ENCODE results near the gene SCYGR3.

SCYGR3 gene, protein sequence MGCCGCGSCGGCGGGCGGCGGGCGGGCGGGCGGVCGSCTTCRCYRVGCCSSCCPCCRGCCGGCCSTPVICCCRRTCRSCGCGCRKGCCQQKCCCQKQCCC

DNA sequence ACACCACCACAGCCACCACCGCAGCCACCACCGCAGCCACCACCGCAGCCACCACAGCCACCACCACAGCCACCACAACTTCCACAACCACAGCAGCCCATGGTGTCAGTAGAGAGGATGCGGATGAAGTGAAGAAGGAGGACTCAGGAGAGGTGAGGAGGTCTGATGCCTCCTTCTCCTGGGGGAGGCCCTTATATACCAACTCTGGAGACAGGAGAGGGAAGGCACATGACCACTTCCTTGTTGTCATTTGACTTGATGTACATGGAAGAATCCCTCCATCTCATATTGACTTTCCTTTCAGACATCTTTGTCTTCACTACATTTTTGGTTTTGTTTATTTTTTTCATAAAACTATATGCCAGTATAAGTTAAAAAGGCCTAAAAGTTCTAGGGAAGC is at the start of gene SCYGR3:
Gene SCYGR3, minus strand, starts transcription at position 101 of the 400 bp plus-strand sequence. Its CDS starts 0 bp downstream, at position 101.
- DNase-seq (ENCODE audit: low read depth), result no peak
- H3K4me3 ChIP-seq (ENCODE audit: low read depth, low read length), result no peak within 1 kb of the TSS
- TF ChIP-seq, protein P1, sequence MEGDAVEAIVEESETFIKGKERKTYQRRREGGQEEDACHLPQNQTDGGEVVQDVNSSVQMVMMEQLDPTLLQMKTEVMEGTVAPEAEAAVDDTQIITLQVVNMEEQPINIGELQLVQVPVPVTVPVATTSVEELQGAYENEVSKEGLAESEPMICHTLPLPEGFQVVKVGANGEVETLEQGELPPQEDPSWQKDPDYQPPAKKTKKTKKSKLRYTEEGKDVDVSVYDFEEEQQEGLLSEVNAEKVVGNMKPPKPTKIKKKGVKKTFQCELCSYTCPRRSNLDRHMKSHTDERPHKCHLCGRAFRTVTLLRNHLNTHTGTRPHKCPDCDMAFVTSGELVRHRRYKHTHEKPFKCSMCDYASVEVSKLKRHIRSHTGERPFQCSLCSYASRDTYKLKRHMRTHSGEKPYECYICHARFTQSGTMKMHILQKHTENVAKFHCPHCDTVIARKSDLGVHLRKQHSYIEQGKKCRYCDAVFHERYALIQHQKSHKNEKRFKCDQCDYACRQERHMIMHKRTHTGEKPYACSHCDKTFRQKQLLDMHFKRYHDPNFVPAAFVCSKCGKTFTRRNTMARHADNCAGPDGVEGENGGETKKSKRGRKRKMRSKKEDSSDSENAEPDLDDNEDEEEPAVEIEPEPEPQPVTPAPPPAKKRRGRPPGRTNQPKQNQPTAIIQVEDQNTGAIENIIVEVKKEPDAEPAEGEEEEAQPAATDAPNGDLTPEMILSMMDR (IDR thresholded peaks at IDR 0.05; ENCODE audit: control insufficient read depth, extremely low read depth, insufficient read depth), result no peak

DNA sequence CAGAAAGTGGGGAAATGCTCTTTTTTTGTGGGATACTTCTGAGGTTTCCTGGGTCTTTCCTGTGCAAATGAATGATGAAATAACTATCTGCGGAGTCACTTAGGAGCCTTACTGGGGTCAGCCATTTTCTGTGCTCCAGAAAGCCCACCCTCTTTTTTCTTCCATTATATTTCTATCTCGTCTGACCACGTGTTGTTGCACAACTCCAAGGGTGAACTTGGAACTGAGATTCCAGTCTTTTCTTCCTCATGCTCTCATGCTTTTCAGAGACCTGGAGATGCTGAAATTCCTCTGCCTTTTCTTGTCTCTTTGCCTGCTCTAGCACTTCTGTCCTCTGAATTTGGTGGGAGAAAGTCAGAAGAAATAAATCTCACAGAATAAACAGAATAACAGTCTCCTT is 47.2 kb upstream of the SCYGR3 start:
- no peak overlapping the region for H3K4me3 ChIP-seq (ENCODE audit: low read depth, low read length)
- no peak for DNase-seq (ENCODE audit: low read depth)
- TF ChIP-seq, protein P1 (IDR thresholded peaks at IDR 0.05; ENCODE audit: control insufficient read depth, extremely low read depth, insufficient read depth), result no peak

DNA sequence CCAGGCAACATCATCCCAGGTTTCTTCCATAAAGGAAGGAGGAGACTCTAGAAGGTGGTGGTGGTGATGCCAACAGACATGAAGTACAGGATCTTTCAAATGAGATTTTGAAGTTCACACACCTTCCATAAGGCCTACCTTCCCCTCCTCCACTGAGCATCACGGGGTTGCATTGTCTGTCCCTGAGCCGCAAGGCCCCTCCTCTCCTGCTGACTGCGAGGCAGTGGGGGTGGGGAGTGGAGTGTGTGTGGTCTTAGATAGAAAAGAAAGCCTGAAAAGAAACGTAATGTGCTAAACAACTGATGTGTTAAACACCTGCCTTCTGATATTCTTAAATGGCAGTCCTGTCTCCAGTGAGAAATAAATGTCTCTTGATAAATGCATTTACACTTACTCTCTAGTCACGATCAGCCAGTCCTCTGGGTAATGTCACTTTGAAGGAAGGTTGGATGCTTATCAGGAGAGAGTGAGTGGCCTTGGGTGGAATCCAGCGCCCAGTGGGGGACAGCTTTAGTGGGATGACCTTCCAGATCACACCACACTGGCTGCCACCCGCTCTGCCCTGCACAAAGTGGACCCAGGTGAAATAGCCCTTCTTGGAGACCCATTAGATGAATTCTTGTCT is 46.5 kb upstream of the SCYGR3 start:
- TF ChIP-seq, protein P1 (IDR thresholded peaks at IDR 0.05; ENCODE audit: control insufficient read depth, extremely low read depth, insufficient read depth), result no peak
- no peak for DNase-seq (ENCODE audit: low read depth)
- H3K4me3 ChIP-seq (ENCODE audit: low read depth, low read length), result no peak overlapping the region

DNA sequence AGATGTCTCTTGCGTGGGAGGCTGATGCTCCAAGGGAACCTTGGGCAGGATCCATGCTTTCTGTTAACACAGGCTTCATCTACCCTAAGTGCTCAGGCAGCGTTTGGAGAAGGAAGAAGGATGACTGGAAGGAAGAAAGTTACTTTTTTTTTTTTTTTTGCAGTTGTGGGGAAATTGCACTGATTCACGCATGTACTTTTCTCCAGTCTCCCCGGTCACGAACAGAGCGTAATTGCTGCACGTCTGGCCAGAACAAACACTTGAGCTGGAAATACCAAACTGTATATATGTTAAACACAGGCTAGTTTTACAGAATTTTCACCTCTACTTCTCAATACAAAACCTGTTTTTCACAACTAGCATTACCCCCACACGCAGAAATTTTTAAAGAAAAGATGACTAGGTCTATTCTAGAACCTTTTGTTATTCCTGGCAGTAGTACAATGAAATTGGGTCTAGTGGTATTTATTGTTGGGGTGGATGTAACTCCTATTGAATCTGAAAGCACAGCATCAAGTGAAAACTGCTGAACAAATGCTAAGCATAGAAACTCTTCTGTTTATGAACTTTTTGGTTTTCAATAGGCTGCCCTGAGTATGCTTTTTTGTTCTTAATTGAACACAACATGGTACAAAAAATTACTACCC is 42.7 kb upstream of the SCYGR3 start:
- no peak overlapping the region for H3K4me3 ChIP-seq (ENCODE audit: low read depth, low read length)
- no peak for DNase-seq (ENCODE audit: low read depth)

DNA sequence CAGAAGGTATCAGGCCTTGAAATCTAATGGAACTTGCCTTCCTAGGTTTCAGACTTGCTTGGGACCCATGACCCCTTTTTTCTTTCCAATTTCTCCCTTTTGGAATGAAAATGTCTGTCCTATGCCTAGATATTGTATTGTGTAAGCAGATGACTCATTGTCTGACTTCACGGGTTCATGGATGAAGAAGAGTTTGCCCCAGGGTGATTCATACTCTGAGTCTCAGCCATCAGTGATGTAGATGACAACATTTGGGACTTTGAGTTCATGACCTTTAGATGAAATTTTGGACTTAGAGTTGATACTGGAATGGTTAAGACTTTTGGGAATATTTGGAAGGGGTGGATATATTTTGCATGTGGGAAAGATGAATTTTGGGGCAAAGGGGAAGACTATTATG is 40.8 kb upstream of the SCYGR3 start:
- TF ChIP-seq, protein P1 (IDR thresholded peaks at IDR 0.05; ENCODE audit: control insufficient read depth, extremely low read depth, insufficient read depth), result no peak
- no peak overlapping the region for H3K4me3 ChIP-seq (ENCODE audit: low read depth, low read length)
- no peak for DNase-seq (ENCODE audit: low read depth)

More for the DNA sequence above, 42.7 kb upstream of the SCYGR3 start:
- TF ChIP-seq, protein P1 (IDR thresholded peaks at IDR 0.05; ENCODE audit: control insufficient read depth, extremely low read depth, insufficient read depth), result no peak

DNA sequence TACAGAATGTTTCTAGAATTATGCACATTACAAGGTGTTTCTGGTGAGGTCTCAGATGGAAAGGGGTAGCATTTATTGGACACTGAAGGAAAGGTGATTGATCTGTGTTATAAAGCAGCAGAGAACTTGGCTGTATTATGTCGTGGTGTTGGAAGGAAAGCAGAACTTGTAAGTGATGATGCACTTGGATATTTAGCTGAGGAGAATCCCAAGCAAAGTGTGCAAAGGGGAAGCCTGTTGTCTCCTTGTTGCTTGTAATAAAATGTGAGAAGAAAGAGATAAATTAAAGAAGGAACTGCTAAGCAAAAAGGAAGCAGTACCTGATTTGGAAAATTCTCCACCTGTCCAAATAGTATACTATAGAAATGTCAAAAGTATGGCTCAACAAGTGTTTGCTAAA is 39.8 kb upstream of the SCYGR3 start:
- TF ChIP-seq, protein P1 (IDR thresholded peaks at IDR 0.05; ENCODE audit: control insufficient read depth, extremely low read depth, insufficient read depth), result no peak
- no peak overlapping the region for H3K4me3 ChIP-seq (ENCODE audit: low read depth, low read length)
- no peak for DNase-seq (ENCODE audit: low read depth)
